NCI-H187 (cell line): ENCODE results near the gene ZNF740.
"Not testable (repeated sequence)": the region's sequence is repeated elsewhere in the genome, so short reads cannot be mapped to it uniquely, and the experiment has no call there.

Experiments
- DNase-seq, 2 experiments: peaks; one replicate each; lab custom pipeline; 2025; lab: John Stamatoyannopoulos, UW

The ZNF740 gene

DNA sequence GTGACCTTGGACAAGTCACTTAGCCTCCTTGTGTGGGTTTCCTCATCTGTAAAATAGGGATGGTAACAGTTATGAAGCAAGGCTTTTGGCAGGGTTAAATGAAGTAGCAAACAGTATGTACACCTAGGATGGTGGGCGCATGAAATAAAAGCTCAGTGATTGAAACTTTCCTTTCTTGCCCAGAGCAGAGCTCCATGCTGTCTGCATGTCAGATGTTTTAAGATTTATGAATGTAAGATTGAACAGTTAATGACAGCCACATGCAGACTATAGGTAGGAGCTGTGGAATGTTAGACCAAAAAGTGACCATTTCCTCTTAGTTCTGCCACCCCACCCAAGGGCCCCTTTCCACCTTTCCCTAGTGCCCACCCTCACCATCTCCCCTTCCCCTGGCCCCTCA is 14.5 kb downstream of the ZNF740 start:
- no peak for DNase-seq

DNA sequence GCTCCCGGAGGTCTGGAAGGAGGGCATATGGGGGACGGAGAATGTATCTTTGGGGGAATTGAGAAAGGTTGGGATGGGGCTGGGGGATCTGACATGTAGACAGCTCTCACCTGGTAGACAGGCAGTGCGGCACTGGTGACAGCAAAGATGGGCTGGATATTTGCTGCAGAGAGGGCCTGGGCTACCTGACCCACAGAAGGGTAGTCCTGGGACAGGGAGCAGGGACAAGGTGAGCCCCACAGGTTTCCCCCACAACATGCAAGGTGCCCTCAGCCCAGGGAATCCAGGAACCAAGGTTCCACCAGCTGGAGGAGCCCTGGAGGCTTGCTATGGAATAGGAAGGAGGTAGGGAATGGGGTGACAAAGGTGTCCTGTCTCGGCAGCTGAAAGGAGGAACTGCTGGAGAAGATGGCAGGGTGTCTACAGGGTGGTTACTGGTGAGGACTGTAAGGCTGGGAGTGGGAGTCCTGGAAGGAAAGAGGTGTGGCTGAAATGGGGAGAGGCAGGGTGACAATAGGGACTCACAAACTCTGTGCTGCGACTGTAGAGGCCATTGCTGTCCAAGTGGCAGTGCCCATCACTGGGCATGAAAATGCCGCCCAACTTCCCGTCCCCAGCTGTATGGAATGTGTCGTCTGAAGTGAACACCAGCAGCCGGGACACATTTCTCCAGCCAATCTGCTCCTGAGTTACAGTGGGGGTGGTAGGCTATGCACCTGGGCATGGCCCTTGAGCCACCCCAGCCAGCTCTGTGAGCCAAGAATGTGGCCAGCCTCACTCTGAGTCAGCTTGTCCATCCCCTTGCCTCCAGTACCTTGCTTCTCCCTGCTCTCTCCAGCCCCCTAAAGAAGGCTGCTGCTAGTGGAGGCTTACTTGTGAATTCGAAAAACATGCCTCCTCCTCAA is 15.2 kb downstream of the ZNF740 start:
- no peak for DNase-seq

- DNase-seq = no peak
Observed at GRCh38 chr12:53196486-53196885, 16.0 kb downstream of the ZNF740 start.

DNA sequence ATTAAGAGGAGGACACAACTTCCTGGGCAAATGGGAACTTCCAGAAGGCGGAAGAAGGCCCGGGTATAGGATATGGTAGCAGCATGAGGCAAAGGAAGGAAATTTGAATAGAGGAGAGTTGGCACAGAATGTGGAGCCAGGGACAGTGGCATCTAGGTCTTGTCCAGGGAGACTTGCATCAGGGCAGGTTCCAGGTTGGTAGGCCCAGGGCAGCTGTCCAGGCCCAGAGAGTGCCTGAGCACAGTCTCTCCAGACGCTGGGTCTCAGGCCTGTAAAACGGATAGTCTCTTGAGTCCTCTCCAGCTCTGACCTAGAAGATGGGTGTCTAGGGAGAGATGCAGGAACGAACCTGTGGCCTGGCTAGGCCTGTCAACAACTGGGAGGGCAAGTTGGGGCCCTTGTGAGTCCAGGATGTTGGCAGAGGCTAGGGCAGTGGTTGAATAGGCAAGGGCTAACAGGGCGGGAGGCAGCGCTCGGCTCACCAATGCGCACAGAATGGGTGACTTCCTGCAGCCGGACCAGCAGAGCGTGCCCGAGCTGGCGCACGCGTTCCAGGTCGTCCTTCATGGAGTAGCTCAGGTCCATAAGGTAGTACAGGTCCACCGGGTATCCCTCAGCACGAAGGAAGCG is 16.6 kb downstream of the ZNF740 start:
- DNase-seq = no peak

DNA sequence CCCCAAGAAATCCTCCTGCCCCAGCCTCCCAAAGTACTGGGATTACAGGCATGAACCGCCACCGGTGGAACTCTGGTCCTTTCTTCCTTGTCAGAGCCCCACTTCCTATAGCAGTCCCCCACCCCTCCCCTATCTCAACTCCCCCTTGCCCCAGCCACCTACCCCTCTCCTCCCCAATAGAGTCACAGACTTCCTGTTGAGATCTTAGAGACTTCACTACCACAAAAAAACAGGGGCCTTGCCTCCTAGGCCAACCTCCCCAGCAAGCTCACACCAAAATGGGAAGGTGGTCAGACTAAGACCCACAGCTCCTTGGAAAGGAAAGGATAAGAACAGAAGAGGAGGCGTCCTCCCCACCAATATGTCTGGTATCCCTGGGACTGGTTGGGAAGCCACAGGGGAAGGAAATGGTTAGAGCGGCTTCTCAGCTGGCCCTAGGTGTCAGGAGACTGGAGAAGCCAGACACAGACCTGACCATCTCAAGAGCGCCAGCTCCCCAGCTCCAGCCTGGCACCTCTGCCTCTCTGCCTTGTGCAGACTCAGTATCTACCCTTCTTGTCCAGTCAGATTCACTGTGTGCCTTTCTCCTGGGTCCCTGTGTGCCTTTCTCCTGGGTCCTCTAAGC is 18.1 kb downstream of the ZNF740 start:
- DNase-seq = no peak

DNA sequence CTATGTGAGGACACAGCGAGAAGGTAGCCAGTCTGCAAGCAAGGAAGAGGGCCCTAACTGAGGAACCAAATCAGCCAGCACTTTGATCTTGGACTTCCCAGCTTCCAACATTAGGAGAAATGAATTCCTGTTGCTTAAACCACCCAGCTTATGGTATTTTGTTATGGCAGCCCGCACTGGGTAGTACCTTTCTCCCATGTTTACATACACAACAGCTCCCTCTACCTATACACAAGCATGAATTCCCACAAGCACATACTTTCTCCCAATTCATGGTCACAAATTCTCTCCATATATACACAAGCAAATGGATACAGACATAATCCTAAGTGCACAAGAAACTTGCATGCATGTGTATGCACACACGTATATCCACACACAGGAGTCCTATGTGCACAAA is 19.2 kb downstream of the ZNF740 start:
- DNase-seq = no peak

GRCh38 chr12:53200107-53200457 is 19.6 kb downstream of the ZNF740 start:
- no peak for DNase-seq

DNA sequence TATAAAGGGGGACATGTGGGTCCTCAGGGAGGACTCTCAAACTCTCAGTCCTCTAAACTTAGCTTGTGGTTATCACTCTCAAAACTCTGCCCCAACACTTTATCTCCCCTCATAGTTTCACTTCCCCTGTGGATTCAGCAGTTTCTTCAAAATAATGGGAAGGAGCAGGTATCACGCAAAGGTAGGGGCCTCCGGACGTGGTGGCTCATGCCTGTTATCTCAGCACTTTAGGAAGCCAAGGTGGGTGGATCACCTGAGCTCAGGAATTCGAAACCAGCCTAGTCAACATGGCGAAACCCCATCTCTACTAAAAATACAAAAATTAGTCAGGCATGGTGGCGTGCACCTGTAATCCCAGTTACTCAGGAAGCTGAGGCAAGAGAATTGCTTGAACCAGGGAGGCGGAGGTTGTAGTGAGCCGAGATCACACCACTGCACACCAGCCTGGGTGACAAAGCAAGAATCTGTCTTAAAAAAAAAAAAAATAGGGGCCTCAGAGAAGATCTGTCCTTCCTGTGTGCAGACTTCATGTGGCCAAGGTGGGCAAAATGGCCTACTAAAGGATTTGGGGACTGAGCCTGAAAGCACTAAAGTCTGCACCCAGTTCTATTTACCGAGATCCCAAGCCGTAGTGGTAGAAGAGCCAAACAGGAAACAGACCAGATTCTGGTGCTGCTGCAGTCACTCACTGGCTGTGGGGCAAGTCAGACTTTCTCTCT is 20.1 kb downstream of the ZNF740 start:
- DNase-seq = no peak

GRCh38 chr12:53201177-53201541 is 20.6 kb downstream of the ZNF740 start:
- no peak for DNase-seq

- DNase-seq = no peak
Observed at GRCh38 chr12:53201639-53202038, 21.1 kb downstream of the ZNF740 start.

DNA sequence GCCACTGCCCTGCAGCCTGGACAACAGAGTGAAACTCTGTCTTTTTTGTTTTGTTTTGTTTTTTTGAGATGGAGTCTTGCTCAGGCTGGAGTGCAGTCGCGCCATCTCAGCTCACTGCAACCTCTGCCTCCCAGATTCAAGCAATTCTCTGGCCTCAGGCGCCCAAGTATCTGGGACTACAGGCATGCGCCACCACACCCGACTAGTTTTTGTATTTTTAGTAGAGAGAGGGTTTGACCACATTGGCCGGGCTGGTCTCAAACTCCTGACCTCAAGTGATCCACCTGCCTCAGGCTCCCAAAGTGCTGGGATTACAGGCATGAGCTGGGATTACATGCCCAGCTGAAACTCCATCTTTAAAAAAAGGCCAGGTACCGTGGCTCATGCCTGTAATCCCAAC is 21.8 kb downstream of the ZNF740 start:
- DNase-seq = not testable (repeated sequence)

GRCh38 chr12:53204351-53204750 is 23.8 kb downstream of the ZNF740 start:
- DNase-seq = no peak

DNA sequence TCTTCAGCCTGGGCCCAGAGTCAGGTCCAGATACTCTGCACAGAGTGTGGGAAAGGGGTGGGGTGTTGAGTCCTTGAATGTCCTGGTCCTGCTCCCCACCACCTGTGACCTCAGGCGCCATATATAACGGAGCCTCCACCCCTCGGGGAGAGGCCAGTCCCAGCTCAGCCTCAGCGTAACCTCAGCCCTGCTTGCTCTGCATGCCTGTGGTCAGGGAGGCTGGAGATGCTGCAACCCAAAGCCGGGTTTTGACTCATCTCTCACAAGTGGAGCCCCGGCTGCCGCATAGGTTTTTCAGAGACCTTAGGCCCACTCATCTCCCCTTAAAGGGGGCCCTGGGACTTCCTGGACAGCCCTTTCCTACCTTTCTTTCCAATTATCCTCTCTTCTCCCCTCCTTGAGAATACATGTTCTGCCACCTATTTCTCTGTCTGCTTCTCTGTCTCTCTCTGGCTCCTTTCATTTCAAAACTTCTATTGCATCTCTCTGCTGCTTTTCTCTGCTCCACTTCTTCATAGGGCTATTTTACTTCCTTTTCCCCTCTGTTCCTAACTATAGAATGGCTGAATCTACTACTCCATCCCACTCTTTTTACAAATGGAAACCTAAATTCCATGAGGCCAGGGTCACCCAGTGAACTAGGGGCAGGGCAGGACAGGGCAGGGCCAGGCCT is 25.4 kb downstream of the ZNF740 start:
- no peak for DNase-seq

GRCh38 chr12:53207042-53207441 is 26.5 kb downstream of the ZNF740 start, which contains the start of gene ITGB7:
ITGB7 (minus strand) TSS chr12:53207251; CDS start chr12:53200443, 6,808 bp downstream.
- no peak for DNase-seq

GRCh38 chr12:53208435-53208834 is 27.9 kb downstream of the ZNF740 start:
- DNase-seq = no peak

DNA sequence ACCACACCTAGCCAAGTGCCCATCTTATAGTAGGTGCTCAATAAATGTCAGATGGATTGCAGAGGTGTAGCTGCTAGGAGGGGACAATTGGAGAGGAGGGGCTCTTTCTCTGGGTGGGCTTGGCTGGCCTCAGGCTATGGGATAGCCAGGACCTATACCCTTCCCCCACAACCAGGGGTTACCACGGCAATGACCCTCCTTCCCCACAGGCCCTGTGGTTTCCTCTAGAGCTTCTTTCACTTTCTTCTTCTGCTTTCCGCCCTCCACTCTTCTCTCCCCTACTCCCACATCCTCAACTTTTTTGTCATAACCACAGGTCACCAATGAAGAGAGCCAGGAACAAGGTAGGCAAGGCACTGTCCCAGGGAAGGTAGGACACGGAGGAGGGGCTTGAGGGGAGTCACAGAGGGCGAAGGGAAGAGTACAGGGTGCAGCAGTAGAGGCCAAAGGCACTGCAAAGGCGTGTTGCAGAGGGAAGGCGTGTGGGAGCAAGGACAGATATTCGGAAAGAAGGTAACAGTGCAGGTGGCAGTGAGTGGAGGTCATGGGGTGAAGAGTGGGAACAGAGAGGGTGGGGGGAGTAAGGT is 28.4 kb downstream of the ZNF740 start:
- DNase-seq = no peak

- DNase-seq = no peak
Observed at GRCh38 chr12:53210843-53211242, 30.3 kb downstream of the ZNF740 start.

- DNase-seq = no peak
Observed at GRCh38 chr12:53211476-53212381, 31.2 kb downstream of the ZNF740 start.

DNA sequence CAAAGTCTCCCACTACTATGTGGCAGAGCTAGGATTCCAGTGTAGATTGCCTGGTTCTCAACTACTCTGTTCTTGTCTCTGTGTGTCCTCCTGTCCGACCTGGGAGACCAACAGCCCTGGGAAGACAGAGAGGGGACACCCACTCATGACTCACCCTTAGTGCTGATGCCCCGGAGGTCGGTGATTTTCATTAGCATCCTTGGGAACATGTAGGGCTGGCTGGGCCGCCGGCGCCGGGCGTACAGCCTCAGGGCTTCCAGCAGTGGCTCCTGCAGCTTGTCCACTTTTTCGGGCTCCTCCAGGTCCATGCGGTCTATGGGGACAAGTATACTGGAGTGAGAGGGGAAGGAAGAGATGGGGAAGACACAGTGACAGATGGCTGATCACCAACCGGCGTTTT is 32.4 kb downstream of the ZNF740 start:
- no peak for DNase-seq

GRCh38 chr12:53213348-53213747 is 32.8 kb downstream of the ZNF740 start:
- peak; percentile 59 to 61 for DNase-seq
